CD14-positive monocyte (primary cell): Measurements from ENCODE around the gene DHCR7. TPM values are rescaled to one million over a fixed set of nuclear protein-coding genes. Genes with fewer than 3 reads are reported as not detected.

ENCODE experiments used
- DNase-seq, 3 donors: peaks; one replicate each; pipeline ENCODE4 v3.0.0-alpha.2; 2011 to 2022
- H2AFZ ChIP-seq: 2 replicates; pipeline ENCODE4 v1.6.0; 2012; ENCODE audit warnings: mild to moderate bottlenecking, low read depth, low read length, inconsistent platforms; ENCODE audit not compliant: insufficient read depth, poor library complexity, severe bottlenecking
- H3K27ac ChIP-seq, 2 donors: 1 replicate in 1 of 2; 2 replicates in 1 of 2; pipeline ENCODE4 v1.5.1; 2012 to 2013; ENCODE audit warnings: low read length in 2 of 2, control low read depth in 1 of 2, inconsistent platforms in 1 of 2, low read depth in 1 of 2, mild to moderate bottlenecking in 1 of 2
- H3K27me3 ChIP-seq, 2 donors: one replicate each; pipeline versions ENCODE4 v1.6.0 to v1.6.1; 2011 to 2013; ENCODE audit warnings: low read length in 2 of 2; ENCODE audit not compliant: control insufficient read depth in 2 of 2, insufficient read depth in 2 of 2
- H3K36me3 ChIP-seq, 2 donors: replicated peaks in 1 of 2; 1 replicate in 1 of 2; 2 replicates in 1 of 2; pipeline versions ENCODE4 v1.5.1 to v1.6.1; 2012 to 2013; ENCODE audit warnings: low read length in 2 of 2, control low read depth in 1 of 2, inconsistent platforms in 1 of 2, mild to moderate bottlenecking in 1 of 2; ENCODE audit not compliant: insufficient read depth in 2 of 2, control insufficient read depth in 1 of 2
- H3K4me1 ChIP-seq, 2 donors: 1 replicate in 1 of 2; 2 replicates in 1 of 2; pipeline versions ENCODE4 v1.5.1 to v1.6.1; 2012 to 2013; ENCODE audit warnings: low read length in 2 of 2, control low read depth in 1 of 2, inconsistent platforms in 1 of 2, mild to moderate bottlenecking in 1 of 2, moderate library complexity in 1 of 2; ENCODE audit not compliant: insufficient read depth in 2 of 2, control insufficient read depth in 1 of 2
- H3K4me2 ChIP-seq: replicated peaks from 2 replicates; pipeline ENCODE3; 2012; ENCODE audit warnings: low read length, moderate library complexity, mild to moderate bottlenecking; ENCODE audit not compliant: poor library complexity, severe bottlenecking; ENCODE audit errors: extremely low read depth
- H3K4me3 ChIP-seq, 3 experiments: fragments of 200-600 bp in 1 of 3; sonication (generic) in 1 of 3; replicated peaks in 1 of 3; 1 replicate in 2 of 3; 2 replicates in 1 of 3; pipeline ENCODE4 v1.5.1; 2011 to 2013; ENCODE audit warnings: low read length in 3 of 3, mild to moderate bottlenecking in 3 of 3, control low read depth in 2 of 3, low read depth in 2 of 3, inconsistent platforms in 1 of 3, moderate library complexity in 1 of 3
- H3K79me2 ChIP-seq: 2 replicates; pipeline ENCODE4 v1.6.0; 2012; ENCODE audit warnings: mild to moderate bottlenecking, control low read depth, inconsistent platforms, low read length, moderate library complexity; ENCODE audit not compliant: insufficient read depth
- H3K9ac ChIP-seq: 2 replicates; pipeline ENCODE4 v1.6.0; 2017; ENCODE audit warnings: low read length, mild to moderate bottlenecking; ENCODE audit not compliant: insufficient read depth, poor library complexity, severe bottlenecking
- H3K9me3 ChIP-seq, 2 donors: replicated peaks in 1 of 2; 1 replicate in 1 of 2; 2 replicates in 1 of 2; pipeline versions ENCODE4 v1.5.1 to v1.6.1; 2012 to 2013; ENCODE audit warnings: low read length in 2 of 2, control low read depth in 1 of 2; ENCODE audit not compliant: control insufficient read depth in 1 of 2, insufficient read depth in 1 of 2
- H4K20me1 ChIP-seq: 2 replicates; pipeline ENCODE4 v1.6.0; 2012; ENCODE audit warnings: mild to moderate bottlenecking, low read length, control low read depth, moderate library complexity; ENCODE audit not compliant: insufficient read depth
- H3K27ac Mint-ChIP-seq, 7 donors: one replicate each; pipeline ENCODE4 v1.8.0; 2020; ENCODE audit warnings: mild to moderate bottlenecking in 7 of 7, mixed read lengths in 7 of 7, moderate library complexity in 6 of 7, inconsistent platforms in 2 of 7
- H3K27me3 Mint-ChIP-seq, 3 donors: one replicate each; pipeline ENCODE4 v1.8.0; 2021 to 2022; ENCODE audit warnings: low read depth in 3 of 3, mild to moderate bottlenecking in 3 of 3, mixed read lengths in 3 of 3, moderate library complexity in 3 of 3, inconsistent platforms in 1 of 3
- H3K36me3 Mint-ChIP-seq, 2 donors: one replicate each; pipeline ENCODE4 v1.8.0; 2020; ENCODE audit warnings: mixed read lengths in 2 of 2, inconsistent platforms in 1 of 2, mild to moderate bottlenecking in 1 of 2
- H3K4me1 Mint-ChIP-seq: one replicate; pipeline ENCODE4 v1.8.0; 2020; ENCODE audit warnings: mild to moderate bottlenecking, mixed read lengths
- H3K4me3 Mint-ChIP-seq, 2 donors: one replicate each; pipeline ENCODE4 v1.8.0; 2020; ENCODE audit warnings: mild to moderate bottlenecking in 2 of 2, mixed read lengths in 2 of 2, moderate library complexity in 1 of 2
- H3K9me3 Mint-ChIP-seq, 7 donors: one replicate each; pipeline ENCODE4 v1.8.0; 2020 to 2022; ENCODE audit warnings: mixed read lengths in 7 of 7, mild to moderate bottlenecking in 6 of 7, moderate library complexity in 6 of 7, inconsistent platforms in 2 of 7
- CTCF ChIP-seq: fragments of 200-600 bp; IDR thresholded peaks from one replicate; pipeline ENCODE4 v1.8.0; 2022; ENCODE audit warnings: antibody characterized with exemption, mild to moderate bottlenecking
- WGBS: methylation state at CpG from one replicate; pipeline ENCODE4 v1.1.5; 2013; ENCODE audit warnings: missing lambda C conversion rate; ENCODE audit not compliant: insufficient coverage; 5-methylcytosine and 5-hydroxymethylcytosine counted together
- intact Hi-C, 2 donors: fragments of 100-400 bp; cut with micrococcal nuclease; formaldehyde crosslinking; loops; one replicate each; pipeline versions ENCODE4 v1.15.0 to v1.15.1; 2023
- polyA plus RNA-seq, 3 donors: library from polyadenylated mRNA; depleted of rRNA in 1 of 3; unstranded in 2 of 3; stranded (reverse) in 1 of 3; fragments of 300-500 nt in 2 of 3; fragments of >200 nt in 1 of 3; fragmentation: Illumina TruSeq in 2 of 3; gene quantifications; 1 replicate in 2 of 3; 2 replicates in 1 of 3; pipeline ENCODE4 v1.2.3, GENCODE V29; 2012 to 2021

The DHCR7 gene
- polyA plus RNA-seq, 3 donors = 2.2 to 3.9 (median 2.2) TPM

- peaks cover 5 to 11% of the 10 kb centered on the region in 2 donors for H3K4me1 ChIP-seq
- no peaks in the 10 kb centered on the region for H3K27me3 ChIP-seq
- TF ChIP-seq CTCF = no peak
- Mint-ChIP-seq H3K9me3 (peaks cover 0 to 9% (median 0%) of the 10 kb centered on the region in 7 donors), H3K36me3 (no peaks in the 10 kb centered on the region), H3K4me1 (peaks cover 9% of the 10 kb centered on the region), H3K27me3 (peaks cover 2 to 11% (median 4%) of the 10 kb centered on the region in 3 donors), H3K27ac (no peak overlapping the region), H3K4me3 (no peak overlapping the region)
- no peaks in the 10 kb centered on the region for H3K79me2 ChIP-seq
- no peak overlapping the region for H2AFZ ChIP-seq
- DNase-seq = no peak
- H3K4me2 ChIP-seq = no peak overlapping the region
- no peak overlapping the region for H3K27ac ChIP-seq
- no peaks in the 10 kb centered on the region for H3K36me3 ChIP-seq
- H3K9ac ChIP-seq = no peak overlapping the region
- WGBS = 56% methylated on average over 4 of the region's 7 CpGs
- intact Hi-C loops = no loop called here
- no peaks in the 10 kb centered on the region for H3K9me3 ChIP-seq
- H3K4me3 ChIP-seq = no peak overlapping the region
- no peaks in the 10 kb centered on the region for H4K20me1 ChIP-seq
Observed at GRCh38 chr11:71431271-71431670, 16.9 kb downstream of the DHCR7 start.

- intact Hi-C loops = no loop called here
Observed at GRCh38 chr11:71430166-71430565, 18.0 kb downstream of the DHCR7 start.

More at GRCh38 chr11:71430166-71430565, 18.0 kb downstream of the DHCR7 start:
- Histone ChIP-seq H3K79me2 (no peaks in the 10 kb centered on the region), H3K36me3 (no peaks in the 10 kb centered on the region), H4K20me1 (no peaks in the 10 kb centered on the region), H3K4me2 (no peak overlapping the region), H3K4me1 (peaks cover 5 to 11% of the 10 kb centered on the region in 2 donors), H3K9ac (no peak overlapping the region), H3K4me3 (no peak overlapping the region), H2AFZ (no peak overlapping the region), H3K27me3 (no peaks in the 10 kb centered on the region), H3K9me3 (no peaks in the 10 kb centered on the region), H3K27ac (no peak overlapping the region)
- peaks cover 2 to 11% (median 7%) of the 10 kb centered on the region in 3 donors for H3K27me3 Mint-ChIP-seq
- H3K27ac Mint-ChIP-seq = no peak overlapping the region
- H3K9me3 Mint-ChIP-seq = peaks cover 0 to 9% (median 0%) of the 10 kb centered on the region in 7 donors
- no peaks in the 10 kb centered on the region for H3K36me3 Mint-ChIP-seq
- TF ChIP-seq CTCF = no peak
- H3K4me1 Mint-ChIP-seq = peaks cover 9% of the 10 kb centered on the region
- no peak for DNase-seq
- WGBS = 97% methylated on average over 7 of the region's 9 CpGs
- H3K4me3 Mint-ChIP-seq = no peak overlapping the region
